ENCODE measurements around the gene PTGIS.

Gene PTGIS

GRCh38 chr20:49483018-49483695 is 84.8 kb downstream of the PTGIS start:
- H3K9me3 Mint-ChIP-seq: no peaks in the 10 kb centered on the region
- no peak overlapping the region for H3K27ac Mint-ChIP-seq
- intact Hi-C loops (cut with micrococcal nuclease): loop anchor here (10.0 kb wide), 1 partner anchor 98 kb away; no protein-coding TSS in a partner anchor
- no peaks in the 10 kb centered on the region for H3K36me3 Mint-ChIP-seq (ENCODE audit: low read depth)
- H3K4me1 Mint-ChIP-seq (ENCODE audit: low read depth): peaks cover 8% of the 10 kb centered on the region
- H3K4me3 Mint-ChIP-seq: no peak overlapping the region
- peaks cover 72% of the 10 kb centered on the region for H3K27me3 Mint-ChIP-seq

- Mint-ChIP-seq H3K27ac (no peak within 1 kb of the TSS), H3K4me1 (ENCODE audit: low read depth) (peaks cover 8% of the 10 kb centered on the region), H3K9me3 (no peaks in the 10 kb centered on the region), H3K4me3 (no peak within 1 kb of the TSS), H3K27me3 (peaks cover 73% of the 10 kb centered on the region), H3K36me3 (ENCODE audit: low read depth) (no peaks in the 10 kb centered on the region)
- intact Hi-C loops (cut with micrococcal nuclease): loop anchor here (10.0 kb wide), 1 partner anchor 98 kb away; no protein-coding TSS in a partner anchor
These were observed 85.3 kb downstream of the PTGIS start, which contains the start of gene KCNB1 for GRCh38 chr20:49482621-49483017. Gene KCNB1, minus strand, starts transcription at chr20:49482668. Its CDS starts 188 bp downstream, at chr20:49482480.

- H3K27ac Mint-ChIP-seq: no peak overlapping the region
- peaks cover 73% of the 10 kb centered on the region for H3K27me3 Mint-ChIP-seq
- no peaks in the 10 kb centered on the region for H3K9me3 Mint-ChIP-seq
- intact Hi-C loops (cut with micrococcal nuclease): loop anchor here (10.0 kb wide), 1 partner anchor 97 kb away; no protein-coding TSS in a partner anchor
- H3K4me3 Mint-ChIP-seq: no peak overlapping the region
- H3K36me3 Mint-ChIP-seq (ENCODE audit: low read depth): no peaks in the 10 kb centered on the region
- peaks cover 8% of the 10 kb centered on the region for H3K4me1 Mint-ChIP-seq (ENCODE audit: low read depth)
These were observed 85.8 kb downstream of the PTGIS start for GRCh38 chr20:49482173-49482572.

GRCh38 chr20:49481116-49481515 is 86.8 kb downstream of the PTGIS start:
- Mint-ChIP-seq H3K4me3 (no peak overlapping the region), H3K36me3 (ENCODE audit: low read depth) (no peaks in the 10 kb centered on the region), H3K9me3 (no peaks in the 10 kb centered on the region), H3K27me3 (peaks cover 68% of the 10 kb centered on the region), H3K4me1 (ENCODE audit: low read depth) (peaks cover 8% of the 10 kb centered on the region), H3K27ac (no peak overlapping the region)
- intact Hi-C loops (cut with micrococcal nuclease): loop anchor here (10.0 kb wide), 1 partner anchor 96 kb away; no protein-coding TSS in a partner anchor

GRCh38 chr20:49480236-49480635 is 87.7 kb downstream of the PTGIS start:
- H3K36me3 Mint-ChIP-seq (ENCODE audit: low read depth): no peaks in the 10 kb centered on the region
- intact Hi-C loops (cut with micrococcal nuclease): loop anchor here (10.0 kb wide), 1 partner anchor 95 kb away; no protein-coding TSS in a partner anchor
- H3K4me1 Mint-ChIP-seq (ENCODE audit: low read depth): peaks cover 8% of the 10 kb centered on the region
- H3K4me3 Mint-ChIP-seq: no peak overlapping the region
- no peaks in the 10 kb centered on the region for H3K9me3 Mint-ChIP-seq
- H3K27ac Mint-ChIP-seq: no peak overlapping the region
- peaks cover 60% of the 10 kb centered on the region for H3K27me3 Mint-ChIP-seq

- no peaks in the 10 kb centered on the region for H3K9me3 Mint-ChIP-seq
- peaks cover 57% of the 10 kb centered on the region for H3K27me3 Mint-ChIP-seq
- H3K27ac Mint-ChIP-seq: no peak overlapping the region
- peaks cover 8% of the 10 kb centered on the region for H3K4me1 Mint-ChIP-seq (ENCODE audit: low read depth)
- no peak overlapping the region for H3K4me3 Mint-ChIP-seq
- intact Hi-C loops (cut with micrococcal nuclease): loop anchor here (10.0 kb wide), 1 partner anchor 95 kb away; no protein-coding TSS in a partner anchor
- H3K36me3 Mint-ChIP-seq (ENCODE audit: low read depth): no peaks in the 10 kb centered on the region
These were observed 88.2 kb downstream of the PTGIS start for GRCh38 chr20:49479785-49480184.

- H3K9me3 Mint-ChIP-seq: no peaks in the 10 kb centered on the region
- no peaks in the 10 kb centered on the region for H3K36me3 Mint-ChIP-seq (ENCODE audit: low read depth)
- H3K27me3 Mint-ChIP-seq: peaks cover 52% of the 10 kb centered on the region
- intact Hi-C loops (cut with micrococcal nuclease): no loop called here
- H3K4me1 Mint-ChIP-seq (ENCODE audit: low read depth): peaks cover 2% of the 10 kb centered on the region
- H3K4me3 Mint-ChIP-seq: no peak overlapping the region
- H3K27ac Mint-ChIP-seq: no peak overlapping the region
These were observed 88.9 kb downstream of the PTGIS start for GRCh38 chr20:49478754-49479689.

- no peaks in the 10 kb centered on the region for H3K9me3 Mint-ChIP-seq
- no peaks in the 10 kb centered on the region for H3K36me3 Mint-ChIP-seq (ENCODE audit: low read depth)
- no peaks in the 10 kb centered on the region for H3K4me1 Mint-ChIP-seq (ENCODE audit: low read depth)
- intact Hi-C loops (cut with micrococcal nuclease): no loop called here
- peaks cover 48% of the 10 kb centered on the region for H3K27me3 Mint-ChIP-seq
- no peak overlapping the region for H3K27ac Mint-ChIP-seq
- H3K4me3 Mint-ChIP-seq: no peak overlapping the region
These were observed 89.7 kb downstream of the PTGIS start for GRCh38 chr20:49478266-49478665.

- peaks cover 46% of the 10 kb centered on the region for H3K27me3 Mint-ChIP-seq
- no peaks in the 10 kb centered on the region for H3K36me3 Mint-ChIP-seq (ENCODE audit: low read depth)
- intact Hi-C loops (cut with micrococcal nuclease): no loop called here
- no peaks in the 10 kb centered on the region for H3K4me1 Mint-ChIP-seq (ENCODE audit: low read depth)
- no peak overlapping the region for H3K4me3 Mint-ChIP-seq
- H3K27ac Mint-ChIP-seq: no peak overlapping the region
- no peaks in the 10 kb centered on the region for H3K9me3 Mint-ChIP-seq
These were observed 90.7 kb downstream of the PTGIS start for GRCh38 chr20:49477200-49477599.

GRCh38 chr20:49476016-49476355 is 92.0 kb downstream of the PTGIS start:
- no peak overlapping the region for H3K27ac Mint-ChIP-seq
- H3K27me3 Mint-ChIP-seq: peaks cover 40% of the 10 kb centered on the region
- intact Hi-C loops (cut with micrococcal nuclease): no loop called here

GRCh38 chr20:49475292-49476015 is 92.5 kb downstream of the PTGIS start:
- peaks cover 36% of the 10 kb centered on the region for H3K27me3 Mint-ChIP-seq
- no peak overlapping the region for H3K27ac Mint-ChIP-seq
- no peaks in the 10 kb centered on the region for H3K4me1 Mint-ChIP-seq (ENCODE audit: low read depth)
- H3K9me3 Mint-ChIP-seq: no peaks in the 10 kb centered on the region
- no peak overlapping the region for H3K4me3 Mint-ChIP-seq
- intact Hi-C loops (cut with micrococcal nuclease): no loop called here
- H3K36me3 Mint-ChIP-seq (ENCODE audit: low read depth): no peaks in the 10 kb centered on the region

More at GRCh38 chr20:49476016-49476355, 92.0 kb downstream of the PTGIS start:
- H3K4me3 Mint-ChIP-seq: no peak overlapping the region
- H3K4me1 Mint-ChIP-seq (ENCODE audit: low read depth): no peaks in the 10 kb centered on the region
- no peaks in the 10 kb centered on the region for H3K9me3 Mint-ChIP-seq
- no peaks in the 10 kb centered on the region for H3K36me3 Mint-ChIP-seq (ENCODE audit: low read depth)

- Mint-ChIP-seq H3K4me1 (ENCODE audit: low read depth) (no peaks in the 10 kb centered on the region), H3K4me3 (no peak overlapping the region), H3K9me3 (no peaks in the 10 kb centered on the region), H3K36me3 (ENCODE audit: low read depth) (no peaks in the 10 kb centered on the region), H3K27me3 (peaks cover 26% of the 10 kb centered on the region), H3K27ac (no peak overlapping the region)
- intact Hi-C loops (cut with micrococcal nuclease): no loop called here
These were observed 96.5 kb downstream of the PTGIS start for GRCh38 chr20:49471397-49471796.

GRCh38 chr20:49470922-49471321 is 97.0 kb downstream of the PTGIS start:
- no peak overlapping the region for H3K27ac Mint-ChIP-seq
- no peaks in the 10 kb centered on the region for H3K4me1 Mint-ChIP-seq (ENCODE audit: low read depth)
- no peaks in the 10 kb centered on the region for H3K9me3 Mint-ChIP-seq
- H3K27me3 Mint-ChIP-seq: peaks cover 26% of the 10 kb centered on the region
- no peak overlapping the region for H3K4me3 Mint-ChIP-seq
- H3K36me3 Mint-ChIP-seq (ENCODE audit: low read depth): no peaks in the 10 kb centered on the region
- intact Hi-C loops (cut with micrococcal nuclease): no loop called here
